ENCODE results near the gene SKI.

SKI gene

GRCh38 chr1:2297246-2298011 lies 69.3 kb downstream of the SKI start:
- DNase-seq = no peak

GRCh38 chr1:2298685-2299084 lies 70.6 kb downstream of the SKI start:
- DNase-seq = no peak

DNA sequence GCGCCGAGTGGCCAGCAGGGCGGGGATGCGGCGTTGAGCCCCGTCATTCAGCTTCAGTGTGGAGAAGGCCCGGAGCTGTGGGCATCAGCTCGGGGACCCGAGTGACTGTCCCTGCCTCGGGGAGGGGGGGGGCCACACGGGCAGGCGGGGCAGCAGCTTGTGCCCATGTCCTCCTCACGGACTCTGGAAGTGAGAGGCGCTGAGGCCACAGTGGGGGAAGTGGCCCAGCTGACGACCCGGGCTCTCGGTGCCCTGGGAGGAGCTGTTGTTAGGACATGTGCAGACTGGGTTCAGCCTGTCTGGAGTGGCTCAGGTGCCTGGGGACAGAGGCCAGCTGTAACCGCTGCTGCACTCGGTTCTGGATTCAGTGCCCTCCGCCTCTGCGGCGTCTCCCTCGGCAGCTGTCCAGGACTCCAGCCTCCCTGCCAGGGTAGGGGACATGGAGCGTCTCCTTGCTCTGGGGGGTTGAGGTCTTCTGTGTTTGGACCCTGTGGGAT lies 71.1 kb downstream of the SKI start:
- no peak for DNase-seq

DNA sequence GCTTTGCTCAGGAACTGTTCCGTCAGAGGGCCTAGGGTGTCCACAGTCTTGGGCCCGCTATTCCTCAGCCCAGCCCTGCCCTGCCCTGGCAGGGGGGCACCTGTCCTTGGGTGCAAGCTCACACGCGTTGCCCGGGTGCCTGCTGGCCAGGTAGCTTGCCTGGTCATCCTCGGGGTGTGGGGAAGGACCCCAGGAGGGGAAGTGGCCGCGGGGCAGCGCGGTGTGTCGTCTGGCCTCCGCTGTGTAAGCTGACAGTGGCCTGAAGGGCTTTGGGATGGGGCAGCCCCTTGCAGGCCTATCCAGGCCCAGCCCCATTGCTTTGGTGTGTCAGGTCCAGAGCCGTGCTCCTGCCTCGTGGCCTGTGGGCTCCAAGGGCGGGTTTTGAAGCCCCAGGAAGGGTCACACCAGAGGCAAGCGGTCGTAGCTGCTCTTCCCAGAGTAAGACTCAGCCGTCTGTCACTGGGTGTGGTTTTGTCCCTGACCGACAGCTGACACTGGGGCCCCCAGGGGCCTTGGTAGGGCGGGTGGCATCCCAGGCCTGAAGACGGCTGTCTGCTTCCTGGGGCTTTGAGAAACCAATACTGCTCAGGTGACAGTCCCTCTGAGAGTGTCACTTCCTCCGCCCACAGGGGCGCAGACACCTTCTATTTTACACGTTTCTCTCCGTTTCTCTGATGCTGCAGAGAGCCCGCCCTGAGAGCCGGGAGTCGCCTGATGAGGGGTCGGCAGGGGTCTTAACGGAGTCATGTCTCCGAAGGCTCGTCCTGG lies 72.1 kb downstream of the SKI start:
- peak; percentile 52 to 89 (median 74) for DNase-seq

DNA sequence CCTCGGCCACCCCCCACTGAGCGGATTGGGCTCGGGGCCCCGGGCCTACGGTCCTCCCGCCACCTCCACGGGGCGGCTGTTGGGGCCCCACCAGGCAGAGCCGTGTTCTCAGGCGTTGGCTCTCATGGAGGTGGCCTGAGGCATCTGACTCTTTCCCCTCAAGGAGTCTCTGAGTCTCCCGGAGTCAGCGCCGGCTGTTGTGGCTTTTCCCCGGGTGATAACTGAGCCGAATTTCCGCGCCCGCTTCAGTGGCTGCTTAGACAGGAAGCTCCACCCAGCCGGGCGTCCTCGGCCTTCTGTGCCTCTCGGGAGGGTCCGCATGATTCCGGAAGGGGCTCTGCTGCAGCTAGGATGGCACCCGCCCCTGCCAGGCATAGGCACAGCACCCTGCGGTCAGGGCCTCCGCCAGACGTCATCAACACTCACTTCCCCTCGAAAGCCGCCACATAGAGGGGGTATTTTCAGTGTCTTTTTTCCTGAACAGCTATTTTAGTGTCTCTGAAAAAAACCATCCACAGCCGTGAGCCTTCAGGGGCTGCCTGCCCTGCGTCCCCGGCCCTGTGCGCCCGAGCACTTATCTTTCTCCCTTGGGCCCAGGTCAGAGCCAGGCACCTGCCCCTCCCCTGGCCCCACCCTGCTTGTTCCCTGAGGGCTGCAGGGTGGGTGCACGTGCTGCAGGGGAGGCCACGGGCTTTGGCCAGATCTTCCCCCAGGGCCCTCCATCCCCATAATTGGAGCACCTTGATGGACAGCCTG lies 72.9 kb downstream of the SKI start:
- DNase-seq = peak; percentile 87 to 98 (median 93)

GRCh38 chr1:2301607-2302291 lies 73.6 kb downstream of the SKI start:
- DNase-seq = no peak

DNA sequence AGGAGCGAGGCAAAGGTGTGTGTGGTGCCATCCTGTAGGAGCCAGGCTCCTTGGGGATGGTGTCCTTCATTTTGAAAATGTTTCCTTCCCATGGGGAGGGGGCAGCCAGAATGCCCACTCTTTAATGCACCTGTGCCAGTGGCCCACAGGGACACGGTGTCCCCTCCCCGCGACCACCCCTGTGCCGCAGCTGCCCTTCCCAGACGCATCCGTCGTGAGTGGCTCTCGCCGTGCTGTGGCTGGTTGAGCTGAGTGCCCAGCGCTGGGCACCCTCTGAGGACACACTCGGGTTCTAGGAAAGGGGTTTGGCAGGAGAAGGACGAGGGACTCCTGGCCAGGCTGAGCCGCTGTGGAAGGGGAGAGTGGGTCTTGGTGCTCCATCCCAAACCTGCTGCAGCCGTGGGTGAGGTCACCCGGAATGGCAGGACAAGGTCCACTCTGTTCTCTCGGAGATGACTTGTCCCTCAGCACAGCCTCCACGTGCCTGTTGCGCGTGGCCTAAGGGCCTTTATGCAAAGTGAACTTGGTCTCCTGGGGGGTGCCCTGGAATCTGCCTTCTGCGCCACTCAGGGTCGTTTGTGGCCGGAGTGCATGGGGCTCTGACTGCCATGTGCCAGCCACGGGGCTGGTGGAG lies 74.3 kb downstream of the SKI start:
- DNase-seq = no peak

- no peak for DNase-seq
These were observed 75.1 kb downstream of the SKI start for GRCh38 chr1:2303016-2303775.

DNA sequence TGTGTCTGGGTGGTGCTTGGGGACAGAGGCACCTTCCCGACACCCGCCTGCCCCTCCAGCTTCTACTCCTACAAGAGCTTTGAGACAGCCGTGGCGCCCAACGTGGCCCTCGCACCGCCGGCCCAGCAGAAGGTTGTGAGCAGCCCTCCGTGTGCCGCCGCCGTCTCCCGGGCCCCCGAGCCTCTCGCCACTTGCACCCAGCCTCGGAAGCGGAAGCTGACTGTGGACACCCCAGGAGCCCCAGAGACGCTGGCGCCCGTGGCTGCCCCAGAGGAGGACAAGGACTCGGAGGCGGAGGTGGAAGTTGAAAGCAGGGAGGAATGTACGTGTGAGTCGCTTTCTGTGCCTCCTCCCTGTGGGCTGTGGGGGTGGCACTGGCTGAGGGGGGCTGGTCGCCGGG lies 75.7 kb downstream of the SKI start:
- DNase-seq = no peak

DNA sequence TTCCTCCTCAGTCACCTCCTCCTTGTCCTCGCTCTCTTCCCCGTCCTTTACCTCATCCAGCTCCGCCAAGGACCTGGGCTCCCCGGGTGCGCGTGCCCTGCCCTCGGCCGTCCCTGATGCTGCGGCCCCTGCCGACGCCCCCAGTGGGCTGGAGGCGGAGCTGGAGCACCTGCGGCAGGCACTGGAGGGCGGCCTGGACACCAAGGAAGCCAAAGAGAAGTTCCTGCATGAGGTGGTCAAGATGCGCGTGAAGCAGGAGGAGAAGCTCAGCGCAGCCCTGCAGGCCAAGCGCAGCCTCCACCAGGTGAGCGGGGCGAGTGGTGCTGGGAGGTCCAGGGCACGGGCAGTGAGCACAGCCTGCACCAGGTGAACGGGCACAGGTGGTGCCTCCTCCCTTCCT lies 76.2 kb downstream of the SKI start:
- no peak for DNase-seq

DNA sequence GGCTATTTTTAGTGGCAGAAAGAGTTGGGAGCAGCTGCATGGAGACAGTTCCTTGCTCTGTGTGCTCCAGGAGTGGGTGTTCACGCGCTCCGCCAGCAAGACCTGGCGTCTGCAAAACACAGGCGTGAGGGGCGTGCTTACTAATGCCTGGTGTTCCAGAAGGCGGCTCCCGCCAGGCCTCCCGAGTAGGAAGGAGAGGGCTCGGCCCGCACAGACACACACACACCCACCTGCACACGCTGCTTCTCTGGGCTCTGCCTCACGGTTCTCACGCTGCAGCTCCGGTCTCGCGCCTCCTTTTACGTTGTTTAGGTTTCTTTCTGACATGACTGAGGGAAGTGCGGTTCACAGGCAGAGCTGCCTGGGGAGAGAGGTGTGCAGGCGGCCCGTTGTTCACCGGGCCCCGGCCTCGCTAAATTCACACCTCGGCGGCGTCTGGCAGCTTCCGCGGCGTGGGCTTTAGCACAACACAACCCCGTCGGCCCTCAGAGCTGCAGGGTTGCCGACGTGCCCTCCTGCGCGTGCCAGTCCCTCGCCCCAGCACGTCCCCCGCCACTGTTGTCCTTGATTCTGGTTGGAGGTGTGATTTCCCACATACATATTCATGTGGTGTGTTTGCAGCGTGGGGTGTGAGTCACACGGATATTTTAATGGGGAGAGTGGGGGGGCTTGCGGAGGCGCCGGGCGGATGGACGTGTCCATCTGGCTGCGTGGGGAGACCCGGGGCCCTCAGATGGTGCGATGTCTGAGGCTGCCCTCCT lies 77.0 kb downstream of the SKI start:
- no peak for DNase-seq

DNA sequence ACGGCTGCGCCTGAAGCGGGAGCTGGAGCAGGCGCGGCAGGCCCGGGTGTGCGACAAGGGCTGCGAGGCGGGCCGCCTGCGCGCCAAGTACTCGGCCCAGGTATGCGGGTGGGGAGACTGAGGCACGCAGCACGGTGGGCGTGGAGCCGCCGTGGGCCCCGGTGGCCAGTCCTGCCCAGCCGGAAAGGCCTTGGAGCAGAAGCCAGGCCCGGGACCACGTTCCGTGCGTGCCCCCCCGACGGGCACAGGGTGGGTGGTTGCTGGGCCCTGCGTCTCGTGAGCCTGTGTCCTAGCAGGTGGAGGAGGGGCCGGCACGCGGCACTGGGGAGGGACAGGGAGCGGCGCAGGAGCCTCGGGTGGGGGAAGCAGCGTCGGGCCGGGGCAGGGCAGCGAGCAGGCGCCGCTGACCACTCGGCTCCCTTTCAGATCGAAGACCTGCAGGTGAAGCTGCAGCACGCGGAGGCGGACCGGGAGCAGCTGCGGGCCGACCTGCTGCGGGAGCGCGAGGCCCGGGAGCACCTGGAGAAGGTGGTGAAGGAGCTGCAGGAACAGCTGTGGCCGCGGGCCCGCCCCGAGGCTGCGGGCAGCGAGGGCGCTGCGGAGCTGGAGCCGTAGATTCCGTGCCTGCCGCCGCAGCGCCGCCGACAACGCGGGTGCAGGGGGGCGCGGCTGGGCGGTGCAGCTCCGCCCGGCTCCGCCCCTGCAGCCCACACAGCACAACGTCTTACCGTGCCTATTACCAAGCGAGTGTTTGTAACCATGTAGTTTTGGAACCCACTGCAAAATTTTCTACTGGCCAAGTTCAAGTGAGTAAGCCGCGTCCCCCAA lies 78.2 kb downstream of the SKI start:
- no peak for DNase-seq

DNA sequence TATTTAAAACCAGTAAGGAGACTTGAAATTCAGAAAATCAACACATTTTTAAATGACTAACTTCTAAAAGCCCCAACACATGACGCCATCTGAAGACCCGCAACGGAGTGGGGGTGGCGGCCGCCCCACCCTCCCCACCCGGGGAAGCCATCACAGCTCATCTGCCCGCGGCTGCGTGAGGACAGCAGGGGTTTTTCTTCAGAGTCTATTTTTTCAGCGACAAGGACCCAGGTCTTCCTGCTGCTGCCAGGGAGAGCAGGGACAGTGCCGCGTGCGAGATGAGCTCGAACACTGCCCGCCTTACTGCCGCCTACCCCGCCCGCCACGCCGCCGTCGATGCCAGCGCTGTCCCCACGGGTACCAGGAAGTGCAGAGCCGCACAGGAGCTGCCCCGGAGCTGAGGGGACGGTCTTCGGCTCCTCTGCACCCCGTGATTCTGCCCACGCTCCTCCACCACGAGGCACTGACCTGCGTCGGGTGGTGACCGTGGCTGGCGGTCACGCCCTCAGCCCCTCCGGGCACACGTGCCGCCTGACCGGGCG lies 79.0 kb downstream of the SKI start:
- no peak for DNase-seq

GRCh38 chr1:2307972-2308371 lies 79.9 kb downstream of the SKI start:
- no peak for DNase-seq

DNA sequence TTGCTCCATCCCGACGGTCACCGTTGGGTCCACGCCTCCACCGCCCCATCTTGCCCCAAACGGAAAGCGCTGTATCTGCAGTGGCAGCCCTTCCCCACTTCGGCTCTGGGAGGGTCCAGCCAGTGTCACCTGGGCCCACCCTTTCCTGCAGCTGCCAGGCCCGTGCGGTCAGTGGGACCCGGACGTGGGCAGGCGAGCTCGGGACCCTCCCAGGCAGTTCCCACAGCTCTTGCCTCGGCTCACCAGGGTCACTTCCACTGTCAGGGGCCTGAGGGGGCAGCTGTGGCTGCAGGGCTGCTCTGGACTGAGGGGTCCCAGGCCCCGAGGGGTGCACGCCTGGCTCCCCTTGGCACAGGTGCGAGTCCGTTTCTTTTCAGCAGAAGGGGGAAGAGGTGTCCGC lies 80.7 kb downstream of the SKI start:
- DNase-seq = no peak

GRCh38 chr1:2310332-2311183 lies 82.4 kb downstream of the SKI start:
- no peak for DNase-seq

- peak in 4 of 5 donors; percentile 48 to 55 (median 50) for DNase-seq
These were observed 83.3 kb downstream of the SKI start for GRCh38 chr1:2311184-2312032.

GRCh38 chr1:2312160-2312514 lies 84.0 kb downstream of the SKI start:
- DNase-seq = no peak

Data from T-helper 1 cell (primary cell).